Natural killer cell treated with Interleukin-12 subunit alpha and Interleukin-12 subunit beta and Interleukin-15 and Interleukin-18, amount 100 ng/mL, for 72 hours (primary cell): ENCODE measurements around the gene GBX1. TPM values are rescaled to one million over a fixed set of nuclear protein-coding genes. Genes with fewer than 3 reads are reported as not detected.
A peak's percentile ranks its signal among the peaks of the same experiment; 100 is the strongest.

ENCODE experiments used
- ATAC-seq, 2 donors: fragments of 150-1000 bp; cut with Tn5 transposase in 1 of 2; sonication (Bioruptor Pico), chemical (Tn5 transposase) in 1 of 2; 2 replicates each; pipeline ENCODE4 v1.10.0; 2021
- DNase-seq: peaks from one replicate; pipeline ENCODE4 v3.0.0; 2022; ENCODE audit warnings: low spot score
- H3K27ac Mint-ChIP-seq, 2 donors: 1 replicate in 1 of 2; 2 replicates in 1 of 2; pipeline ENCODE4 v1.8.0; 2022; ENCODE audit warnings: mixed read lengths in 2 of 2, mild to moderate bottlenecking in 1 of 2, moderate library complexity in 1 of 2
- H3K27me3 Mint-ChIP-seq, 2 donors: 1 replicate in 1 of 2; 2 replicates in 1 of 2; pipeline ENCODE4 v1.8.0; 2022; ENCODE audit warnings: mixed read lengths in 2 of 2
- H3K36me3 Mint-ChIP-seq: one replicate; pipeline ENCODE4 v1.8.0; 2022; ENCODE audit warnings: mixed read lengths
- H3K4me1 Mint-ChIP-seq, 2 donors: 1 replicate in 1 of 2; 2 replicates in 1 of 2; pipeline ENCODE4 v1.8.0; 2022; ENCODE audit warnings: low read depth in 2 of 2, mixed read lengths in 2 of 2, mild to moderate bottlenecking in 1 of 2
- H3K4me3 Mint-ChIP-seq: one replicate; pipeline ENCODE4 v1.8.0; 2022; ENCODE audit warnings: mixed read lengths
- H3K9me3 Mint-ChIP-seq: 2 replicates; pipeline ENCODE4 v1.8.0; 2022; ENCODE audit warnings: mixed read lengths
- total RNA-seq, 2 donors: library from RNA; stranded (reverse); gene quantifications; one replicate each; pipeline ENCODE4 v1.2.3, GENCODE V29; 2022

Gene GBX1
- total RNA-seq, 2 donors from 2014 or later: not detected

DNA sequence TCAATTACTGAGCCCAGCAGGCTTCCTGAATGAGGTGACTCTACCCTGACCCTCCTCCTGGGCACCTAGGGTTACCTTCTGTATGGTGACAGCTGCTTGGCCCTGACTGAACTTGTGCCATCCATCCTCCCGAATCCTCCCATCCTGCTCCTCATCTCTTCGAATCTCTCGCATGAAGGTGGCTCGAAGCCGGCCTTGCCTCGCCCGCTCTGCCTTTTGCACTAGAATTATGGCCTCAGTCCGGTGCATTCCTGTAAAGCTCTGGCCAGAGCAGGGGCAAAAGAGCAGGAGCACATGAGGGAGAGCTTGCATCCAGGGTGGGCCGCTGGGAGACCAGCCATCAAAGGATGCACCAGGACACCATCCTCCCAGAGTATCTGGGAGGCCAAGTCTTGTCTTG lies 35.3 kb upstream of the GBX1 start:
- no peaks in the 10 kb centered on the region for H3K36me3 Mint-ChIP-seq
- H3K9me3 Mint-ChIP-seq: no peaks in the 10 kb centered on the region
- H3K4me3 Mint-ChIP-seq: no peak overlapping the region
- H3K4me1 Mint-ChIP-seq: peaks cover 13 to 18% of the 10 kb centered on the region in 2 donors
- DNase-seq (no peak), ATAC-seq (no peak)
- H3K27ac Mint-ChIP-seq: no peak overlapping the region
- peaks cover 0 to 10% of the 10 kb centered on the region in 2 donors for H3K27me3 Mint-ChIP-seq

DNA sequence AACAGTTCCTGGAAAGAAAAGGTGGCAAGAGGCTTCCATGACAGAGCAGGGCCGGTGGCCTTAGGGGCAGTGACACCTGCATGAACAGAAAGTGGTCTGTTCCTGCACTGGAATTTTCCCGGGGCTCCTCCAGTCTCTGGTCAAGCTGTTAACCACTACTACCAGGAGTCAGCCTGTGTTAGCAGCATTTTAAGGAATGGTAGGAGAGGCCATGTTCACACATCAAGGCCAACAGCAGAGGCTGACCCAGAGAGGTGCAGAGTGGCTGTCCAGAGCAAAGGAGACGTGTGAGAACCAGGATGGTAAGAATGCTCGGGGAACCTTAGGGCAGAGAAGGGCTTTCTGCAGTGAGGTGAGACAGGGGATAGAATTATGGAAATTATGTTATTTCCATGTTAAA lies 34.3 kb upstream of the GBX1 start:
- H3K27ac Mint-ChIP-seq: no peak overlapping the region
- H3K9me3 Mint-ChIP-seq: no peaks in the 10 kb centered on the region

DNA sequence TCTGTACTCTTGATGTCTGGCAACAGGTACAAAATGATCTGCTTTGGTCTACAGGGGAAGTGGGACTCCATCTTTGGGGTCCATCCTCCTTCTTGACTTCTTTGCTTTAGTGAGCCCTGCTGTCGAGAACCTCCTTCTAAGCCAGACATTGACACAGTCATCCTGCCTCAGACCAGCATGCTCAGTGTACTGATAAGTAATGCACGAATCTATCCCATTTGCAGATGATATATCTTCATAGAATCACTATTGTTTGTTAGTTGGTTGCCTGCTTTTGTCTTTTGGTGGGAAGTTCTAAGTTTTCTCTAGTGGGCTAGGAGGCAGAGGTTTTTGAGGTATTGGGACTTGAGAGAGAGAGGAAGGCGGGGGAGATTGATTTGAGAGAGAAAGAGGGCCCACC lies 33.9 kb upstream of the GBX1 start:
- DNase-seq (no peak), ATAC-seq (no peak)
- H3K4me3 Mint-ChIP-seq: no peak overlapping the region
- H3K4me1 Mint-ChIP-seq: peaks cover 0 to 3% of the 10 kb centered on the region in 2 donors
- no peaks in the 10 kb centered on the region for H3K9me3 Mint-ChIP-seq
- H3K27me3 Mint-ChIP-seq: peaks cover 0 to 10% of the 10 kb centered on the region in 2 donors
- H3K36me3 Mint-ChIP-seq: no peaks in the 10 kb centered on the region
- no peak overlapping the region for H3K27ac Mint-ChIP-seq

More for the DNA sequence above, 34.3 kb upstream of the GBX1 start:
- Mint-ChIP-seq H3K27me3 (peaks cover 0 to 10% of the 10 kb centered on the region in 2 donors), H3K36me3 (no peaks in the 10 kb centered on the region), H3K4me1 (peaks cover 2 to 7% of the 10 kb centered on the region in 2 donors), H3K4me3 (no peak overlapping the region)
- ATAC-seq: no peak
- DNase-seq: no peak

DNA sequence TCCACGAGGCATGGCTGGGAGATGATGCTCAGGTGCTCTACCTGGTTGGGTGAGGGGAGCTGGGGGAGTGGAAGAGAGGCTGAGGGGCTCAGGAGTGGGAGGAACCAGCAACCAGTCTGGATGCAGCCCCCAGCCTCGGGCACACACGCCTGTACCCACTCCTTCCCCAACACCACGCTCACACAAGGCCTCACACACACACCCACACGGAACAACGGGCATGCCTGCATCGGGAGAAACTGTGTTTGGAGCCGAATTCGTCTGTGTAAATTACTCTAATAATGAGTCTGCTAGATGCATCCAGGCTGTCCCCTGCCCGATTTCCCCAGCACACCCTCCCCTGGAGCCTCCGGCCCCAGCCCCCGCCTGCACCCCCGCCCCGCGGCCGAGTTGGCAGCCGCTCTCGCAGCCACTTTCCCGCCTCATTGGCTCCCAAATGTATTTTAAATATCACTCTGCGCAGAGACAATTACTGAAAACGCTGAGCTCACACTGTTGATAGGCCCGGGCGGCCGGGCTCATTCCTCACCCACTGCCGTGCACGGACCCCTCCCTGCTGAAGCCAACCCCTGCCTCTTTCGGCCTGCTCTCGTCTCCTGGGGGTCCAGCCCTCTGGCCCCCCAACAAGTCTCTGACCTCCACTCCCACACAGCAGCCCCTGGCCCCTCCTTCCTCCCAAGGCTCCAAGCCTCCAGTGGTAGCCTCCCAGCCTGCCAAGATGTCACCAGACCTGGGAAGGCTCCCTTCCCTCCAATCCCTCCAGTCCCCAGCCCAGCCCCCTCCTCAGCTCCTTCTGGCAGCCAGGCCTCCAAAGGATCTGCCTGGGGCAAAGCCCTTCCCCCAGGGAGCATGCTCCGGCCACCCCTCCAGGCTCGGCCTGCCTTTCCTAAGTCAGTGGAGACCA lies 31.7 kb upstream of the GBX1 start:
- Mint-ChIP-seq H3K27me3 (peaks cover 6 to 7% of the 10 kb centered on the region in 2 donors), H3K36me3 (no peaks in the 10 kb centered on the region), H3K27ac (no peak overlapping the region), H3K4me1 (peaks cover 0 to 3% of the 10 kb centered on the region in 2 donors), H3K4me3 (no peak overlapping the region), H3K9me3 (no peaks in the 10 kb centered on the region)
- DNase-seq: no peak
- no peak for ATAC-seq

DNA sequence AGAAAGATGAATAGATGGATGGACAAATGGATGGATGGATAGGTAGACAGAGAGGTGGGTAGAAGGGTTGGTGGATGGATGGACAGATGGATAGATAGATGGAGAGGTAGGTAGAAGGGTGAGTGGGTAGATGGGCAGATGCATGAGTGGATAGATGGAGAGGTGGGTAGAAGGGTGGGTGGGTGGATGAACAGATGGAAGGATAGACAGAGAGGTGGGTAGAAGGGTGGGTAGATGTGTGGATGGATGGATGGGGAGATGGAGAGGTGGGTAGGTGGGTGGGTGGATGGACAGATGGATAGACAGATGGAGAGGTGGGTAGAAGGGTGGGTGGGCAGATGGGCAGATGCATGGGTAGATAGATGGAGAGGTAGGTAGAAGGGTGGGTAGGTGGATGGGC lies 30.4 kb upstream of the GBX1 start:
- DNase-seq: no peak
- no peaks in the 10 kb centered on the region for H3K36me3 Mint-ChIP-seq
- H3K27ac Mint-ChIP-seq: no peak overlapping the region
- H3K4me3 Mint-ChIP-seq: no peak overlapping the region
- peaks cover 0 to 3% of the 10 kb centered on the region in 2 donors for H3K4me1 Mint-ChIP-seq
- no peaks in the 10 kb centered on the region for H3K9me3 Mint-ChIP-seq
- ATAC-seq: no peak
- H3K27me3 Mint-ChIP-seq: peaks cover 6 to 7% of the 10 kb centered on the region in 2 donors

DNA sequence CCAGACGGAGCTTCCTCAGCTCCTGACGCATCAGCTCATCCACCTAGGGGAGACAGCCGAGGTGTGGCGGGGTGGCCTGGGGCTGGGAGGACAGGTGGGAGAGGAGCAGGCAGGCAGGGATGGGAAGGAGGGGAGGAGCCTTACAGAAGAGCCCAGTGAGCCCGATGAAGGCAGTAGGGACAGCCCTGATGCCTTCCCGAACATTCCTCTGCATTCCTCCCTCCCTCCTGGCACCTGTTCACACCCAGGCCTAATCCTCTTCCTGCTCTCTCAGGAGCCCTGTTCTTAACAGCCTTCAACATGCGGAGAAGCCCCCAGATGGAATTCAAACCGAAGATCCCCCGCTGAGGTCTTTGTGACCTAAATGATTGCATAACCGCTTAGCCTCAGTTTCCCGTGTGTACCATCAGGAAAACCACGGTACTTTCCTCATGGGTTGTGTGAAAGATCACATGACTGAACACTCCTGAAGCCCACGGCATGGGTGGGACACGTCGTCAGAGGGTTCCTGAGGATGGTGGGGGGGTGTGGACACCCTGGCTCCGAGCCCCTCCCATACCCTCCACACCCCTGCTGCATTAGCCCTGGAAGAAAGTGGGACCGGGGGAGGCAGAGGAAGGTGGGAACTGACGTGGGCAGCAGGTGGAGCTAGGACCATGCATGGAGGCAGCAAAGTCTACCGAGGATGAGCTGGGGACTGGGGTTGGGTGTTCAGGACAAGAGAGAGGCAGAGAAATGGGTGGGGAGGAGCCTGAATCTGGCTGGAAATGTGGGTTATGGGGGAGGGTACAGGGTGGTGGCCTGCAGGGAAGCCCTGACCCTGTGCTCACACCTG lies 28.3 kb upstream of the GBX1 start:
- no peak overlapping the region for H3K27ac Mint-ChIP-seq
- DNase-seq: no peak
- H3K36me3 Mint-ChIP-seq: no peaks in the 10 kb centered on the region
- ATAC-seq: no peak
- H3K9me3 Mint-ChIP-seq: no peaks in the 10 kb centered on the region
- peaks cover 4 to 6% of the 10 kb centered on the region in 2 donors for H3K27me3 Mint-ChIP-seq
- H3K4me3 Mint-ChIP-seq: no peak overlapping the region
- H3K4me1 Mint-ChIP-seq: peaks cover 0 to 3% of the 10 kb centered on the region in 2 donors

DNA sequence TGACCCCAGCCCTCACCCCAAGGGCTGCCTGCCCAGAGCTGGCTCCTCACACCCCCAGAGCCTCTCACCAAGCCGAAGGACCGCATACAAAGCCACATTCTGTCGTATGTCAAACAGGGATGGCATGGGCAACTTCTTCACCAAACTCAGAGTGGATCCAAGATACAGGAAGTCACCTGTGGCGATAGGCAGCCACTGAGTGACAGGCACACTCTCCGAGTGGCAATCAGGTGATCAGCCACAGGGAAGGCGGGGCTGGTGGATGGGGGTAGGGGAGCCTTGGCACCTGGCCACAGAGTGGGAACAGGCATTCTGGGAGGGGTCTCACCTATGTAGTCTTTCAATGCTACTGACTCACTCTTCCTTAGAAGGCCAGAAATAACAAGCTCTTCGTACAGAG lies 26.7 kb upstream of the GBX1 start:
- Mint-ChIP-seq H3K4me1 (peaks cover 0 to 3% of the 10 kb centered on the region in 2 donors), H3K27me3 (peaks cover 5 to 6% of the 10 kb centered on the region in 2 donors), H3K9me3 (no peaks in the 10 kb centered on the region), H3K27ac (no peak overlapping the region), H3K4me3 (no peak overlapping the region), H3K36me3 (no peaks in the 10 kb centered on the region)
- ATAC-seq: no peak
- no peak for DNase-seq

DNA sequence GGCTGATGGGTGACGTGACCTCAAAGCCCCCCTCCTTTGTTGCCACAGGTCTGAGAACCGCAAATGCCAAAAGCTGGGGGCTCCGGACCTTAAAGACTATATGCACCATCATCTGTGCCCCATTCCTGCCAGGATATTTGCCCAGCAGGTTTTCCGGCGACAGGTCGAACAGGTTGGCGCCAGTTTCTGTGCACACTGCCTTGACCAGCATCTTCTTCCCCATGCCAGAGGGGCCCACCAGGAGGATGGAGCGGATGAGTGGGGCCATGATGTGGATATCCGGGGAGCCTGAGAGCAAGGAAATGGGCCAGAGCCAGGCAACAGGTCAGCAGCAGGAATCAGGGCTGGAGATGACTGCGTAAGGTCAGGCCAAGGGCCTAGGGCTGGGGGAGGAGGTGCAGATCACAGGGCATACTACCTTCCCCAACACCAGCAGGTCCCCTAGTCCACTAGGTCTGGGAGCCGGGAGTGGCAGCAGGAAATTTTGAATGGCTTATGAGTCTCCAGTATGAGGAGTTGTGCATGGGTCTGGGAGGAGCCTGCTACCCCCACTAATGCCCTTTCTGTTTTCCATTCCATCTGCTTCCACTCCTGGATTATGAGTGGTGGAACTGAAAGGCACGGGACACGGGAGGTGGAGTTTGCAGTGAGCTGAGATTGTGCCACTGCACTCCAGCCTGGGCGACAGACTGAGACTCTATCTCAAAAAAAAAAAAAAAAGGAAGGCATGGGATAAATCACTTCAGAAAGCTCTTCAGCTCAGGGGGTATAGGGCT lies 25.9 kb upstream of the GBX1 start:
- no peak overlapping the region for H3K27ac Mint-ChIP-seq
- peaks cover 6 to 7% of the 10 kb centered on the region in 2 donors for H3K27me3 Mint-ChIP-seq
- ATAC-seq: no peak
- no peaks in the 10 kb centered on the region for H3K9me3 Mint-ChIP-seq
- H3K4me3 Mint-ChIP-seq: no peak overlapping the region
- H3K36me3 Mint-ChIP-seq: no peaks in the 10 kb centered on the region
- no peak for DNase-seq
- H3K4me1 Mint-ChIP-seq: peaks cover 0 to 3% of the 10 kb centered on the region in 2 donors

DNA sequence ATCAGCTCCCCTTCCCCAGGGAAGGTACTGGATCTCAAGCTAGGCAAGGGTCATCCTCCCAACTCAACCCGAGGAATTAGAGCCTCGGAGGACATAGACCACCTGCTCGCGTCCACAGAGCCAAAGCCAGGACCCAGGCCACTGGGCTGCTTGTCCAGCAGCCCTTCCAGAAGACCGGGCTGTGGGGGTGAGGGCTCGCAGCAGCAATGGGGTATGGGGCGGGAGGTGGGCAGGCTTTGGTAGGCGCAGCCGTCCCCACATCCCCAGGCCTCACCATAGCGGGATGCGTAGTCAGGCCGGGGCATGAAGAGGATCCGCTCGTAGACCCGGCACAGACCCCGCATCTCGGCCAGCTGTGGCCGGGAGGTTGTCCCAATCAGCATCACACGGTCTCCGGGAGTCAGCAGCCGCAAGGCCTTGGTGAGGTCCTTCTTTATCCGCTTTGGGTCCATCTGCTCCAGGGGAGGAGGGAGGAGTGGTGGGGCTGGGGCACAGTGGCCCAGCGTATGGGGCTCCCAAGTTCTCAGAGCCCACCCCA lies 24.6 kb upstream of the GBX1 start:
- H3K9me3 Mint-ChIP-seq: no peaks in the 10 kb centered on the region
- peaks cover 6 to 10% of the 10 kb centered on the region in 2 donors for H3K27me3 Mint-ChIP-seq
- H3K27ac Mint-ChIP-seq: no peak overlapping the region
- ATAC-seq (no peak), DNase-seq (no peak)
- H3K36me3 Mint-ChIP-seq: no peaks in the 10 kb centered on the region
- H3K4me1 Mint-ChIP-seq: peaks cover 0 to 3% of the 10 kb centered on the region in 2 donors
- H3K4me3 Mint-ChIP-seq: no peak overlapping the region

DNA sequence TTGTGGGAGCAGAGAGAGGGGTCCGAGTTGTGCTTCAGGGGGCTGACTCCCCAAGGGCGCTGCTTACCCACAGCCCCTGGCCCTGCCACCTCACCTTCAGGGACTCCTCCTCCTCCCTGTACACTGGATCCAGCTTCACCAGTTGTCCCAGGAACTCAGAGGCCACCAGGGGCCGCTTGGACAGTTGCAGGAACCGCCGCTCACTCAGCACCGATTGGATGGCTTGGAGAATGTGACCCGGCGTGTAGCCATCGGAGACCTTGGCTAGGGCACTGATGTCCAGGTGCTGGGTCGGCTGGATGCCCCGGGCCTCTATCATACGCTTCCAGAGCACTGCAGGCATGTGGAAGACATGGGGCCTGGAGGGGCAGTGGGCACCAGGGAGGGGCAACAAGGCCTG lies 24.1 kb upstream of the GBX1 start:
- no peaks in the 10 kb centered on the region for H3K9me3 Mint-ChIP-seq
- peaks cover 0 to 3% of the 10 kb centered on the region in 2 donors for H3K4me1 Mint-ChIP-seq
- no peaks in the 10 kb centered on the region for H3K36me3 Mint-ChIP-seq
- H3K27me3 Mint-ChIP-seq: peaks cover 6 to 10% of the 10 kb centered on the region in 2 donors
- no peak overlapping the region for H3K4me3 Mint-ChIP-seq
- no peak for DNase-seq
- no peak for ATAC-seq
- H3K27ac Mint-ChIP-seq: no peak overlapping the region

DNA sequence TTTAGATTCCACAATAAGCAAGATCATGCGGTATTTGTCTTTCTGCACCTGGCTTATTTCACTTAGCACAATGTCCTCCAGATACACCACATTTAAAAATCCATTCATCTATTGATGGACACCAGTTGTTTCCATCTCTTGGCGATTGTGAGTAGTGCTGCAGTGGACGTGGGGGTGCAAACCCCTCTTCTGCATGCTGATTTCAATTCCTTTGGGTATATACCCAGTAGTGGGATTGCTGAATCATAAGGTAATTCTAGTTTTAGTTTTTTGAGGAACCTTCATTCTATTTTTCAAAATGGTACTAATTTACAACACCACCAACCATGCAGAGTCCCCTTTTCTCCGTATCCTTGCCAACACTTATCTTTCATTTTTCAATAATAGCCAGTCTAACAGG lies 21.5 kb upstream of the GBX1 start:
- Mint-ChIP-seq H3K36me3 (no peaks in the 10 kb centered on the region), H3K9me3 (no peaks in the 10 kb centered on the region), H3K4me3 (no peak overlapping the region), H3K27ac (no peak overlapping the region), H3K4me1 (no peaks in the 10 kb centered on the region), H3K27me3 (peaks cover 0 to 7% of the 10 kb centered on the region in 2 donors)
- ATAC-seq: no peak
- DNase-seq: no peak

DNA sequence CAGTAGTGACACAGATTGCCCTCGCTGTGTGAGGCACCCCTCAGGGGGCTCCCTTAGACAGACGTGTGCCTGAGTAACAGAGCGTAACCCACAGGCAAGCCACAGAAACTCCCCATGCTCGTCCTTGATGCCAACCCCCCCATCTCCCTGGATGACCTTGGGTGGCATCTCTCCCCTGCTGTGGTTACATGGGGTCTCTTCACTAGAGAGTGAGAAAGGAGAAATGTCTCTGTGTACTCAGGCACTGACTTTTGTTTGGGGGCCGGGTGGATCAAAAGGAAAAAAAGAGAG lies 20.7 kb upstream of the GBX1 start:
- DNase-seq (no peak), ATAC-seq (no peak)
- H3K4me1 Mint-ChIP-seq: no peaks in the 10 kb centered on the region
- peaks cover 0 to 7% of the 10 kb centered on the region in 2 donors for H3K27me3 Mint-ChIP-seq
- no peaks in the 10 kb centered on the region for H3K36me3 Mint-ChIP-seq
- no peaks in the 10 kb centered on the region for H3K9me3 Mint-ChIP-seq
- H3K27ac Mint-ChIP-seq: no peak overlapping the region
- H3K4me3 Mint-ChIP-seq: no peak overlapping the region

DNA sequence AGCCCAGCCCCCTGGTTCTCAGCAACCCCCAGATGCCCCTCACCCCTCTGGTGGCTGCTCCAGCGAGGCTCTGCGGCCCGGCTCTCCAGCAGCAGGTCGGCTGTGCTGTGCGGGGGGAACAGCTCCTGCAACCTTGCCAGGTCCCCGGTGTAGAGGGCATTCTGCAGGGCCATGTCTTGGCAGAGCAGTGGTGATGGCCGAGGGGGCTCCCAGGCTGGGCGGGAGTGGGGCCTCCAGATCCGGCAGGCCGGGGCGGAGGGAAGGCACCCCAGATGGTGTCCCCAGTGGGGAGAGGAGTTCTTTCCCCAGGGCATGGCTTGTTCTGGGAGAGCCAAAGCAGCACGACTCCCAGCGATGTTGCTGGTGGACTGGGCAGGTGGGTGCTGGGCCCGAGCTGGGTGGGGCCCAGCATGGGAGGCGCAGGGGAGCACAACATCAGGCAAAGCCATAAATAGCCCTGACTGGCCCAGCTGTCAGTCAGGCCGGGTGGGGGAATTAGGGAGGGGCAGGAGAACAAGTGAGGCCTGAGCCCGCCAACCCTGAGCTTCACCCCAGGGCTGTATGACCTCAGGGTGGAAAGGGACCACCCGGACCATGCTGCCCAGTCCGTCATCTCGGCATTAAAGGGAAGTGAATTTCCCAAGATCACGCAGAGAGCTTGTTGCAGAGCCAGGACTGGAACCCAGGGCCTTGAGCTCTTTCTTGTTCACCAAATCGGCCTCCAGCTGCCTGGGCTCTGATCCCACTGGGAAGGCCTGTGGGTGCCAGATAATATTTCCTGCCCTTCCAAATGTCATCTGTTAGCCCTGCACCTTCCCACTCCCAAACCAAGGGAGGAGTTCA lies 20.1 kb upstream of the GBX1 start:
- Mint-ChIP-seq H3K4me1 (no peaks in the 10 kb centered on the region), H3K27me3 (peaks cover 0 to 7% of the 10 kb centered on the region in 2 donors), H3K36me3 (no peaks in the 10 kb centered on the region), H3K27ac (no peak overlapping the region), H3K9me3 (no peaks in the 10 kb centered on the region), H3K4me3 (no peak overlapping the region)
- ATAC-seq: peak in 1 of 2 donors; percentile 46
- DNase-seq: no peak
